GM19025 (cell line): Measurements from ENCODE around the gene TMEM217.

Experiments used
- ATAC-seq: cut with Tn5 transposase; IDR thresholded peaks from one replicate; pipeline ENCODE4 v1.9.1; 2021; ENCODE audit warnings: mild to moderate bottlenecking, low read depth, moderate library complexity; ENCODE audit not compliant: unreplicated experiment

The TMEM217 gene

GRCh38 chr6:37251211-37251780 is 6.6 kb downstream of the TMEM217 start:
- no peak for ATAC-seq

GRCh38 chr6:37244430-37245310 is 13.3 kb downstream of the TMEM217 start:
- no peak for ATAC-seq

- no peak for ATAC-seq
Measured at GRCh38 chr6:37243816-37244370, 14.1 kb downstream of the TMEM217 start.

- no peak for ATAC-seq
Measured at GRCh38 chr6:37243131-37243815, 14.7 kb downstream of the TMEM217 start.

GRCh38 chr6:37242429-37243052 is 15.4 kb downstream of the TMEM217 start:
- no peak for ATAC-seq

- no peak for ATAC-seq
Measured at GRCh38 chr6:37241775-37242428, 16.0 kb downstream of the TMEM217 start.

GRCh38 chr6:37241131-37241530 is 16.8 kb downstream of the TMEM217 start:
- no peak for ATAC-seq

GRCh38 chr6:37239950-37240713 is 17.8 kb downstream of the TMEM217 start:
- peak; percentile 59 for ATAC-seq

GRCh38 chr6:37239526-37239925 is 18.4 kb downstream of the TMEM217 start:
- ATAC-seq, result no peak

GRCh38 chr6:37238381-37238780 is 19.6 kb downstream of the TMEM217 start:
- no peak for ATAC-seq

- no peak for ATAC-seq
Measured at GRCh38 chr6:37237789-37238188, 20.2 kb downstream of the TMEM217 start.

- ATAC-seq, result no peak
Measured at GRCh38 chr6:37236921-37237320, 21.0 kb downstream of the TMEM217 start.

GRCh38 chr6:37233541-37233940 is 24.4 kb downstream of the TMEM217 start:
- no peak for ATAC-seq

GRCh38 chr6:37232430-37233017 is 25.4 kb downstream of the TMEM217 start:
- no peak for ATAC-seq

- no peak for ATAC-seq
Measured at GRCh38 chr6:37230104-37230503, 27.8 kb downstream of the TMEM217 start.

- no peak for ATAC-seq
Measured at GRCh38 chr6:37225350-37226169, 32.4 kb downstream of the TMEM217 start.

- ATAC-seq, result no peak
Measured at GRCh38 chr6:37222992-37223391, 35.0 kb downstream of the TMEM217 start.
